Adrenal gland (tissue), 5 donors: ENCODE measurements around the gene TUBD1.

Experiments
- CTCF ChIP-seq, 6 experiments: fragments of 450-650 bp in 4 of 6; fragments of 200-600 bp in 2 of 6; sonication (generic) in 1 of 6; IDR thresholded peaks; 1 replicate in 5 of 6; 2 replicates in 1 of 6; pipeline versions ENCODE4 v1.5.1 to v1.8.0; 2016 to 2021; ENCODE audit warnings: antibody characterized with exemption in 6 of 6, mild to moderate bottlenecking in 2 of 6, moderate library complexity in 1 of 6
- POLR2A ChIP-seq, 2 donors: fragments of 450-650 bp; IDR thresholded peaks; one replicate each; pipeline ENCODE4 v1.6.1; 2017; ENCODE audit warnings: antibody characterized with exemption in 2 of 2, mild to moderate bottlenecking in 2 of 2, moderate library complexity in 1 of 2
- donor health status: DM: no; HTN: no; CAD: no.

DNA sequence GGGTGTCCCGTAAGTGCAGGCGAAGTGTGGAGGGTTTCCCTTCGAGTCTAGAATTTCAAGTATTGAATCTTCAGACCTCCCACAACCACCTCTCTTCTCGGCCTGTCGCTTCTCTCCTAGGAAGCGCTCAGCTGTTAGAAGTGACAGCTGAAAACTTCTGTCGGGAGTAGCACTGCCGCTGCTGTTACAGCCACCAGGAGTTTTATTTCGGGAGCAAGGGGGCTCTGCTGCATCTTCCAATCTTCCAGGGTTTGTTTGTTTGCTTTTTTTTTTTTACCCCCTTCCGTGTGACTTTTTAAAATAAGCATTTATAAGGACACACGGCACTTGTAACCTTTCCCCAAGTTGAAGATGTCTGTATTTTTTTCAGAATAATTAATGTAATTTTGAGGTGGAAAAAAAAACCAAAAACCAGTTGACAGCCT, 945 bp upstream of the TUBD1 start:
- TF ChIP-seq CTCF (IDR thresholded peaks at IDR 0.05) (peak in 2 of 6 experiments; percentile 5 to 10), POLR2A (IDR thresholded peaks at IDR 0.05) (no peak)
